ENCODE measurements around the gene GATA5. TPM values are rescaled to one million over a fixed set of nuclear protein-coding genes. Genes with fewer than 3 reads are reported as not detected.

The GATA5 gene
- total RNA-seq, 1 experiment from 2014 or later, result 1.4 TPM

- no peak overlapping the region for H3K27ac Mint-ChIP-seq
- ATAC-seq, result no peak
These were observed 3.9 kb upstream of the GATA5 start for GRCh38 chr20:62479656-62480055.

DNA sequence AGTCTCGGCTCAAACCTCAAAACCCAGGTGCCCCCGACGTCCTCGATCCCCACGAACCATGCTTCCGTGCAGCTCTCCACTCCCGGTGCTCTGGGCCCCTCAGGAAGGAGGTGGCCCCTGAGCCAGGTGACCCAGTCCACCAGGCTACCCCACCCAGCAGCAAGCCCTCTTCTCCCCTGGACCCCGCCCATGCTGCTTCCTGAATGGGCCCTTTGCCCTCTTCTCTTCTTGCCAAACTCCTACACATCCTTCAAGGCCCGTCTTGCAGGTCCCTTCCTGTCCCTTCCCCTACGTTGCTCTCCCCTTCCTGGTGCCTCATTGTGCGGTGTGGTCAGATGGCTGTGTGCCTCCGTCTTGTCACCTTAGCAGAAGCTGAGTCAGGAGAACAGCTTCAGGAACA is 3.4 kb upstream of the GATA5 start:
- no peak for DNase-seq (ENCODE audit: low spot score)
- TF ChIP-seq, protein P1, sequence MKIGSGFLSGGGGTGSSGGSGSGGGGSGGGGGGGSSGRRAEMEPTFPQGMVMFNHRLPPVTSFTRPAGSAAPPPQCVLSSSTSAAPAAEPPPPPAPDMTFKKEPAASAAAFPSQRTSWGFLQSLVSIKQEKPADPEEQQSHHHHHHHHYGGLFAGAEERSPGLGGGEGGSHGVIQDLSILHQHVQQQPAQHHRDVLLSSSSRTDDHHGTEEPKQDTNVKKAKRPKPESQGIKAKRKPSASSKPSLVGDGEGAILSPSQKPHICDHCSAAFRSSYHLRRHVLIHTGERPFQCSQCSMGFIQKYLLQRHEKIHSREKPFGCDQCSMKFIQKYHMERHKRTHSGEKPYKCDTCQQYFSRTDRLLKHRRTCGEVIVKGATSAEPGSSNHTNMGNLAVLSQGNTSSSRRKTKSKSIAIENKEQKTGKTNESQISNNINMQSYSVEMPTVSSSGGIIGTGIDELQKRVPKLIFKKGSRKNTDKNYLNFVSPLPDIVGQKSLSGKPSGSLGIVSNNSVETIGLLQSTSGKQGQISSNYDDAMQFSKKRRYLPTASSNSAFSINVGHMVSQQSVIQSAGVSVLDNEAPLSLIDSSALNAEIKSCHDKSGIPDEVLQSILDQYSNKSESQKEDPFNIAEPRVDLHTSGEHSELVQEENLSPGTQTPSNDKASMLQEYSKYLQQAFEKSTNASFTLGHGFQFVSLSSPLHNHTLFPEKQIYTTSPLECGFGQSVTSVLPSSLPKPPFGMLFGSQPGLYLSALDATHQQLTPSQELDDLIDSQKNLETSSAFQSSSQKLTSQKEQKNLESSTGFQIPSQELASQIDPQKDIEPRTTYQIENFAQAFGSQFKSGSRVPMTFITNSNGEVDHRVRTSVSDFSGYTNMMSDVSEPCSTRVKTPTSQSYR (CRISPR knock-in tag; IDR thresholded peaks at IDR 0.05), result no peak
- no peak for TF ChIP-seq FOXJ3 (CRISPR knock-in tag; IDR thresholded peaks at IDR 0.05; ENCODE audit: borderline replicate concordance)
- TF ChIP-seq, protein P2, sequence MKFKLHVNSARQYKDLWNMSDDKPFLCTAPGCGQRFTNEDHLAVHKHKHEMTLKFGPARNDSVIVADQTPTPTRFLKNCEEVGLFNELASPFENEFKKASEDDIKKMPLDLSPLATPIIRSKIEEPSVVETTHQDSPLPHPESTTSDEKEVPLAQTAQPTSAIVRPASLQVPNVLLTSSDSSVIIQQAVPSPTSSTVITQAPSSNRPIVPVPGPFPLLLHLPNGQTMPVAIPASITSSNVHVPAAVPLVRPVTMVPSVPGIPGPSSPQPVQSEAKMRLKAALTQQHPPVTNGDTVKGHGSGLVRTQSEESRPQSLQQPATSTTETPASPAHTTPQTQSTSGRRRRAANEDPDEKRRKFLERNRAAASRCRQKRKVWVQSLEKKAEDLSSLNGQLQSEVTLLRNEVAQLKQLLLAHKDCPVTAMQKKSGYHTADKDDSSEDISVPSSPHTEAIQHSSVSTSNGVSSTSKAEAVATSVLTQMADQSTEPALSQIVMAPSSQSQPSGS (CRISPR knock-in tag; IDR thresholded peaks at IDR 0.05; ENCODE audit: borderline replicate concordance, low read depth), result no peak
- TF ChIP-seq SMAD4 (CRISPR knock-in tag; IDR thresholded peaks at IDR 0.05), result no peak
- TF ChIP-seq TEAD1 (CRISPR knock-in tag; IDR thresholded peaks at IDR 0.05), result no peak
- no peak for TF ChIP-seq TEAD4 (CRISPR knock-in tag; IDR thresholded peaks at IDR 0.05)
- no peak for TF ChIP-seq SMAD3 (CRISPR knock-in tag; IDR thresholded peaks at IDR 0.05; ENCODE audit: borderline replicate concordance)
- Mint-ChIP-seq H3K4me3 (no peak overlapping the region), H3K9me3 (no peaks in the 10 kb centered on the region), H3K27ac (no peak overlapping the region), H3K36me3 (no peaks in the 10 kb centered on the region), H3K4me1 (peaks cover 24% of the 10 kb centered on the region), H3K27me3 (ENCODE audit: low read depth) (peaks cover 93% of the 10 kb centered on the region)
- CTCF ChIA-PET, result interaction anchor here (1.2 to 3.1 kb wide), 4 partner anchors 21 to 138 kb away, joined by 3 to 26 read pairs (median 12); no protein-coding TSS in a partner anchor
- ATAC-seq, result no peak
- POLR2A ChIA-PET, result no interaction called here

More at GRCh38 chr20:62479656-62480055, 3.9 kb upstream of the GATA5 start:
- TF ChIP-seq, protein P3, sequence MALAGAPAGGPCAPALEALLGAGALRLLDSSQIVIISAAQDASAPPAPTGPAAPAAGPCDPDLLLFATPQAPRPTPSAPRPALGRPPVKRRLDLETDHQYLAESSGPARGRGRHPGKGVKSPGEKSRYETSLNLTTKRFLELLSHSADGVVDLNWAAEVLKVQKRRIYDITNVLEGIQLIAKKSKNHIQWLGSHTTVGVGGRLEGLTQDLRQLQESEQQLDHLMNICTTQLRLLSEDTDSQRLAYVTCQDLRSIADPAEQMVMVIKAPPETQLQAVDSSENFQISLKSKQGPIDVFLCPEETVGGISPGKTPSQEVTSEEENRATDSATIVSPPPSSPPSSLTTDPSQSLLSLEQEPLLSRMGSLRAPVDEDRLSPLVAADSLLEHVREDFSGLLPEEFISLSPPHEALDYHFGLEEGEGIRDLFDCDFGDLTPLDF (CRISPR knock-in tag; IDR thresholded peaks at IDR 0.05), result no peak
- TF ChIP-seq, protein P4, sequence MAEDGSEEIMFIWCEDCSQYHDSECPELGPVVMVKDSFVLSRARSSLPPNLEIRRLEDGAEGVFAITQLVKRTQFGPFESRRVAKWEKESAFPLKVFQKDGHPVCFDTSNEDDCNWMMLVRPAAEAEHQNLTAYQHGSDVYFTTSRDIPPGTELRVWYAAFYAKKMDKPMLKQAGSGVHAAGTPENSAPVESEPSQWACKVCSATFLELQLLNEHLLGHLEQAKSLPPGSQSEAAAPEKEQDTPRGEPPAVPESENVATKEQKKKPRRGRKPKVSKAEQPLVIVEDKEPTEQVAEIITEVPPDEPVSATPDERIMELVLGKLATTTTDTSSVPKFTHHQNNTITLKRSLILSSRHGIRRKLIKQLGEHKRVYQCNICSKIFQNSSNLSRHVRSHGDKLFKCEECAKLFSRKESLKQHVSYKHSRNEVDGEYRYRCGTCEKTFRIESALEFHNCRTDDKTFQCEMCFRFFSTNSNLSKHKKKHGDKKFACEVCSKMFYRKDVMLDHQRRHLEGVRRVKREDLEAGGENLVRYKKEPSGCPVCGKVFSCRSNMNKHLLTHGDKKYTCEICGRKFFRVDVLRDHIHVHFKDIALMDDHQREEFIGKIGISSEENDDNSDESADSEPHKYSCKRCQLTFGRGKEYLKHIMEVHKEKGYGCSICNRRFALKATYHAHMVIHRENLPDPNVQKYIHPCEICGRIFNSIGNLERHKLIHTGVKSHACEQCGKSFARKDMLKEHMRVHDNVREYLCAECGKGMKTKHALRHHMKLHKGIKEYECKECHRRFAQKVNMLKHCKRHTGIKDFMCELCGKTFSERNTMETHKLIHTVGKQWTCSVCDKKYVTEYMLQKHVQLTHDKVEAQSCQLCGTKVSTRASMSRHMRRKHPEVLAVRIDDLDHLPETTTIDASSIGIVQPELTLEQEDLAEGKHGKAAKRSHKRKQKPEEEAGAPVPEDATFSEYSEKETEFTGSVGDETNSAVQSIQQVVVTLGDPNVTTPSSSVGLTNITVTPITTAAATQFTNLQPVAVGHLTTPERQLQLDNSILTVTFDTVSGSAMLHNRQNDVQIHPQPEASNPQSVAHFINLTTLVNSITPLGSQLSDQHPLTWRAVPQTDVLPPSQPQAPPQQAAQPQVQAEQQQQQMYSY (CRISPR knock-in tag; IDR thresholded peaks at IDR 0.05), result no peak
- no peak for TF ChIP-seq GRHL2 (CRISPR knock-in tag; IDR thresholded peaks at IDR 0.05; ENCODE audit: insufficient replicate concordance, severe bottlenecking)
- no peak for TF ChIP-seq NFATC4 (CRISPR knock-in tag; IDR thresholded peaks at IDR 0.05)
- no peak for TF ChIP-seq GTF2I (CRISPR knock-in tag; conservative IDR thresholded peaks at IDR 0.05)
- TF ChIP-seq MYBL2 (CRISPR knock-in tag; IDR thresholded peaks at IDR 0.05), result no peak
- no peak for TF ChIP-seq ELF4 (CRISPR knock-in tag; IDR thresholded peaks at IDR 0.05; ENCODE audit: low read depth)
- no peak for TF ChIP-seq TEAD4 (CRISPR knock-in tag; IDR thresholded peaks at IDR 0.05)
- TF ChIP-seq, protein P5, sequence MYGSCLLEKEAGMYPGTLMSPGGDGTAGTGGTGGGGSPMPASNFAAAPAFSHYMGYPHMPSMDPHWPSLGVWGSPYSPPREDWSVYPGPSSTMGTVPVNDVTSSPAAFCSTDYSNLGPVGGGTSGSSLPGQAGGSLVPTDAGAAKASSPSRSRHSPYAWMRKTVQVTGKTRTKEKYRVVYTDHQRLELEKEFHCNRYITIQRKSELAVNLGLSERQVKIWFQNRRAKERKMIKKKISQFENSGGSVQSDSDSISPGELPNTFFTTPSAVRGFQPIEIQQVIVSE (CRISPR knock-in tag; IDR thresholded peaks at IDR 0.05; ENCODE audit: borderline replicate concordance), result no peak
- no peak for TF ChIP-seq MXD4 (CRISPR knock-in tag; IDR thresholded peaks at IDR 0.05; ENCODE audit: borderline replicate concordance)
- TF ChIP-seq, protein P6, sequence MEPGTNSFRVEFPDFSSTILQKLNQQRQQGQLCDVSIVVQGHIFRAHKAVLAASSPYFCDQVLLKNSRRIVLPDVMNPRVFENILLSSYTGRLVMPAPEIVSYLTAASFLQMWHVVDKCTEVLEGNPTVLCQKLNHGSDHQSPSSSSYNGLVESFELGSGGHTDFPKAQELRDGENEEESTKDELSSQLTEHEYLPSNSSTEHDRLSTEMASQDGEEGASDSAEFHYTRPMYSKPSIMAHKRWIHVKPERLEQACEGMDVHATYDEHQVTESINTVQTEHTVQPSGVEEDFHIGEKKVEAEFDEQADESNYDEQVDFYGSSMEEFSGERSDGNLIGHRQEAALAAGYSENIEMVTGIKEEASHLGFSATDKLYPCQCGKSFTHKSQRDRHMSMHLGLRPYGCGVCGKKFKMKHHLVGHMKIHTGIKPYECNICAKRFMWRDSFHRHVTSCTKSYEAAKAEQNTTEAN (CRISPR knock-in tag; IDR thresholded peaks at IDR 0.05), result no peak
- TF ChIP-seq, protein P7, sequence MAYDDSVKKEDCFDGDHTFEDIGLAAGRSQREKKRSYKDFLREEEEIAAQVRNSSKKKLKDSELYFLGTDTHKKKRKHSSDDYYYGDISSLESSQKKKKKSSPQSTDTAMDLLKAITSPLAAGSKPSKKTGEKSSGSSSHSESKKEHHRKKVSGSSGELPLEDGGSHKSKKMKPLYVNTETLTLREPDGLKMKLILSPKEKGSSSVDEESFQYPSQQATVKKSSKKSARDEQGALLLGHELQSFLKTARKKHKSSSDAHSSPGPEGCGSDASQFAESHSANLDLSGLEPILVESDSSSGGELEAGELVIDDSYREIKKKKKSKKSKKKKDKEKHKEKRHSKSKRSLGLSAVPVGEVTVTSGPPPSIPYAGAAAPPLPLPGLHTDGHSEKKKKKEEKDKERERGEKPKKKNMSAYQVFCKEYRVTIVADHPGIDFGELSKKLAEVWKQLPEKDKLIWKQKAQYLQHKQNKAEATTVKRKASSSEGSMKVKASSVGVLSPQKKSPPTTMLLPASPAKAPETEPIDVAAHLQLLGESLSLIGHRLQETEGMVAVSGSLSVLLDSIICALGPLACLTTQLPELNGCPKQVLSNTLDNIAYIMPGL (CRISPR knock-in tag; IDR thresholded peaks at IDR 0.05), result no peak
- Mint-ChIP-seq H3K4me1 (peaks cover 20% of the 10 kb centered on the region), H3K36me3 (no peaks in the 10 kb centered on the region), H3K27me3 (ENCODE audit: low read depth) (peaks cover 89% of the 10 kb centered on the region), H3K9me3 (no peaks in the 10 kb centered on the region), H3K4me3 (no peak overlapping the region)
- no peak for DNase-seq (ENCODE audit: low spot score)
- ChIA-PET CTCF (interaction anchor here (3.1 kb wide), 2 partner anchors 20 to 137 kb away, joined by 16 to 26 read pairs; no protein-coding TSS in a partner anchor), POLR2A (interaction anchor here (0.6 kb wide), 1 partner anchor 8 kb away, joined by 5 read pairs; no protein-coding TSS in a partner anchor)

Data from WTC11 (cell line).